Measurements from ENCODE around the gene PARP12.

The PARP12 gene

DNA sequence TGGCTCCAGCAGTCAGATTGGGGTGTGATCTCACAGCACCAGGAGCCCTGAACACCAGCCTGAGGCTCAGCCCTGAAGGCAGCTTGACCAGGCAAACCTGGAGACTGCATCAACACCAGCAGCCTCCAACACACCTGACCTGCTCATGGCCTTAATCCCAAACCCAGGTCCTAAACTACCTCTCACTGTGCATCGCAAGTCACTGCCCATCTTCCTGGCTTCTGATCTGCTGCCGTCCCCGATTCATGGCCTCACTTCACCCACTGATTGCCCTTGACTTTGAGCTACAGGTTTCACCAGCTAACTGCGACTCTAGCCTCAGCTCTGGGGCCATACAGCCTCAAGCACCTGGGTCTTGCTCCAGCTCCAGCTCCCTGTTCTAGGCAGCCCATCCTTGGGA is 49.1 kb downstream of the PARP12 start:
- H3K36me3 ChIP-seq (ENCODE audit: control insufficient read depth in 2 of 2, insufficient read depth in 1 of 2, low read length in 2 of 2): no peaks in the 10 kb centered on the region
- CTCF ChIA-PET: interaction anchor here (0.9 to 1.4 kb wide), 2 partner anchors 12 to 65 kb away, joined by 3 read pairs; no protein-coding TSS in a partner anchor
- TF ChIP-seq GLI4 (tag by site-specific recombination; IDR thresholded peaks at IDR 0.05) (no peak), ZNF19 (tag by site-specific recombination; IDR thresholded peaks at IDR 0.05; ENCODE audit: low read depth) (no peak), ZNF610 (tag by site-specific recombination; IDR thresholded peaks at IDR 0.05; ENCODE audit: borderline replicate concordance) (no peak), ZNF157 (tag by site-specific recombination; IDR thresholded peaks at IDR 0.05) (no peak), ZNF146 (tag by site-specific recombination; IDR thresholded peaks at IDR 0.05) (no peak), ZNF843 (tag by site-specific recombination; IDR thresholded peaks at IDR 0.05) (no peak), ZNF433 (tag by site-specific recombination; IDR thresholded peaks at IDR 0.05; ENCODE audit: low read depth) (no peak), ZNF404 (tag by site-specific recombination; IDR thresholded peaks at IDR 0.05) (no peak), ZIC2 (tag by site-specific recombination; IDR thresholded peaks at IDR 0.05) (no peak), YY2 (tag by site-specific recombination; IDR thresholded peaks at IDR 0.05) (no peak), GFI1B (tag by site-specific recombination; IDR thresholded peaks at IDR 0.05) (no peak), ZNF837 (tag by site-specific recombination; IDR thresholded peaks at IDR 0.05) (no peak)
- TF ChIP-seq, protein P1, sequence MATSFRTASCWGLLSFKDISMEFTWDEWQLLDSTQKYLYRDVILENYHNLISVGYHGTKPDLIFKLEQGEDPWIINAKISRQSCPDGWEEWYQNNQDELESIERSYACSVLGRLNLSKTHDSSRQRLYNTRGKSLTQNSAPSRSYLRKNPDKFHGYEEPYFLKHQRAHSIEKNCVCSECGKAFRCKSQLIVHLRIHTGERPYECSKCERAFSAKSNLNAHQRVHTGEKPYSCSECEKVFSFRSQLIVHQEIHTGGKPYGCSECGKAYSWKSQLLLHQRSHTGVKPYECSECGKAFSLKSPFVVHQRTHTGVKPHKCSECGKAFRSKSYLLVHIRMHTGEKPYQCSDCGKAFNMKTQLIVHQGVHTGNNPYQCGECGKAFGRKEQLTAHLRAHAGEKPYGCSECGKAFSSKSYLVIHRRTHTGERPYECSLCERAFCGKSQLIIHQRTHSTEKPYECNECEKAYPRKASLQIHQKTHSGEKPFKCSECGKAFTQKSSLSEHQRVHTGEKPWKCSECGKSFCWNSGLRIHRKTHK (tag by site-specific recombination; IDR thresholded peaks at IDR 0.05): no peak
- TF ChIP-seq, protein P2, sequence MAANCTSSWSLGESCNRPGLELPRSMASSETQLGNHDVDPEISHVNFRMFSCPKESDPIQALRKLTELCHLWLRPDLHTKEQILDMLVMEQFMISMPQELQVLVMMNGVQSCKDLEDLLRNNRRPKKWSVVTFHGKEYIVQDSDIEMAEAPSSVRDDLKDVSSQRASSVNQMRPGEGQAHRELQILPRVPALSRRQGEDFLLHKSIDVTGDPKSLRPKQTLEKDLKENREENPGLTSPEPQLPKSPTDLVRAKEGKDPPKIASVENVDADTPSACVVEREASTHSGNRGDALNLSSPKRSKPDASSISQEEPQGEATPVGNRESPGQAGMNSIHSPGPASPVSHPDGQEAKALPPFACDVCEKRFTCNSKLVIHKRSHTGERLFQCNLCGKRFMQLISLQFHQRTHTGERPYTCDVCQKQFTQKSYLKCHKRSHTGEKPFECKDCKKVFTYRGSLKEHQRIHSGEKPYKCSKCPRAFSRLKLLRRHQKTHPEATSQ (tag by site-specific recombination; IDR thresholded peaks at IDR 0.05): no peak
- no peaks in the 10 kb centered on the region for H3K9me3 ChIP-seq (ENCODE audit: control insufficient read depth, insufficient read depth, low read depth, low read length)
- H3K4me3 ChIP-seq (ENCODE audit: low read depth, low read length): no peak overlapping the region
- no peak overlapping the region for H3K27ac ChIP-seq (ENCODE audit: extremely low read depth, low read depth, low read length)
- H3K4me1 ChIP-seq (ENCODE audit: control insufficient read depth, insufficient read depth, low read length): no peaks in the 10 kb centered on the region
- POLR2A ChIA-PET: no interaction called here

DNA sequence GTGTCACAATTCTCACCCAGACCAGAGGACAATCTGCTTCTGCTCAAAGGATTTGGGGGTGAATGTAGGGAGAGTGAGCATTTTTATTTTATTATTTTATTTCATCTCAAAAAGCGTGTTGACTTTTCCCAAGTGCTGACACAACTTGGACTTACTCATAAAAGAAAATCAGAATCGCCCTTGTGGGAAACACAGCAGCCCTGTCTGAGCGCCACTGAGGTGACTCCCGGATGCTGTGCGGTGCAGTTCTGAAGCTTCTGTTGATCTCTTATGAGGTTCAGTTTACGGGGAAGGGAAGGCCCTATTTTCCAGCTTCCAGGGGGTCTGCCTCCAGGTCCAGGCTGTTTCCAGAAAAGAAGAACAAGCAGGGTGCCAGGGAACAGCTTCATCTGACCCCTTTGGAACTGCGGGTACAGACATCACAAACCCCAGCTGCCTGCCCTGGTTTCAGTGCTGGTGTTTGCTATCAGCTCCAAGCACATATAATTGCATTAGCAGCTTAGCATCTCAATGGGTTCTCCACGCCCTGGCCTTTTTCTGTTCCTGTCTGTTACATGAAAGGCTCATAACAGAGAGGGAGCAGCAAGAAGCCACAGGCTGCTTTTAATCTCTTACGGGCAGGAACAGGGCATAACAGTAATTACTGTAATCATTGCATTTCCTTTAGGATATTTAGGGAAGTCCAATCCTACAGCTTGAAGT is 52.4 kb downstream of the PARP12 start:
- Histone ChIP-seq H3K9me3 (ENCODE audit: control insufficient read depth, insufficient read depth, low read depth, low read length) (no peaks in the 10 kb centered on the region), H3K27ac (ENCODE audit: extremely low read depth, low read depth, low read length) (no peak overlapping the region), H3K4me3 (ENCODE audit: low read depth, low read length) (no peak overlapping the region), H3K36me3 (ENCODE audit: control insufficient read depth in 2 of 2, insufficient read depth in 1 of 2, low read length in 2 of 2) (no peaks in the 10 kb centered on the region), H3K4me1 (ENCODE audit: control insufficient read depth, insufficient read depth, low read length) (no peaks in the 10 kb centered on the region)
- POLR2A ChIA-PET: no interaction called here
- CTCF ChIA-PET: interaction anchor here (0.7 to 0.9 kb wide), 3 partner anchors 94 to 342 kb away, joined by 3 to 5 read pairs (median 4); no protein-coding TSS in a partner anchor
- TF ChIP-seq, protein P3, sequence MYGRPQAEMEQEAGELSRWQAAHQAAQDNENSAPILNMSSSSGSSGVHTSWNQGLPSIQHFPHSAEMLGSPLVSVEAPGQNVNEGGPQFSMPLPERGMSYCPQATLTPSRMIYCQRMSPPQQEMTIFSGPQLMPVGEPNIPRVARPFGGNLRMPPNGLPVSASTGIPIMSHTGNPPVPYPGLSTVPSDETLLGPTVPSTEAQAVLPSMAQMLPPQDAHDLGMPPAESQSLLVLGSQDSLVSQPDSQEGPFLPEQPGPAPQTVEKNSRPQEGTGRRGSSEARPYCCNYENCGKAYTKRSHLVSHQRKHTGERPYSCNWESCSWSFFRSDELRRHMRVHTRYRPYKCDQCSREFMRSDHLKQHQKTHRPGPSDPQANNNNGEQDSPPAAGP (tag by site-specific recombination; IDR thresholded peaks at IDR 0.05): no peak
- TF ChIP-seq ZNF24 (tag by site-specific recombination; IDR thresholded peaks at IDR 0.05) (no peak), ZNF133 (tag by site-specific recombination; IDR thresholded peaks at IDR 0.05) (no peak), FEZF1 (tag by site-specific recombination; IDR thresholded peaks at IDR 0.05) (no peak), ZFP41 (tag by site-specific recombination; IDR thresholded peaks at IDR 0.05; ENCODE audit: borderline replicate concordance) (no peak), ZNF777 (tag by site-specific recombination; IDR thresholded peaks at IDR 0.05; ENCODE audit: borderline replicate concordance) (no peak), ZNF48 (tag by site-specific recombination; IDR thresholded peaks at IDR 0.05) (no peak), MYNN (tag by site-specific recombination; IDR thresholded peaks at IDR 0.05; ENCODE audit: borderline replicate concordance) (no peak)
- TF ChIP-seq, protein P4, sequence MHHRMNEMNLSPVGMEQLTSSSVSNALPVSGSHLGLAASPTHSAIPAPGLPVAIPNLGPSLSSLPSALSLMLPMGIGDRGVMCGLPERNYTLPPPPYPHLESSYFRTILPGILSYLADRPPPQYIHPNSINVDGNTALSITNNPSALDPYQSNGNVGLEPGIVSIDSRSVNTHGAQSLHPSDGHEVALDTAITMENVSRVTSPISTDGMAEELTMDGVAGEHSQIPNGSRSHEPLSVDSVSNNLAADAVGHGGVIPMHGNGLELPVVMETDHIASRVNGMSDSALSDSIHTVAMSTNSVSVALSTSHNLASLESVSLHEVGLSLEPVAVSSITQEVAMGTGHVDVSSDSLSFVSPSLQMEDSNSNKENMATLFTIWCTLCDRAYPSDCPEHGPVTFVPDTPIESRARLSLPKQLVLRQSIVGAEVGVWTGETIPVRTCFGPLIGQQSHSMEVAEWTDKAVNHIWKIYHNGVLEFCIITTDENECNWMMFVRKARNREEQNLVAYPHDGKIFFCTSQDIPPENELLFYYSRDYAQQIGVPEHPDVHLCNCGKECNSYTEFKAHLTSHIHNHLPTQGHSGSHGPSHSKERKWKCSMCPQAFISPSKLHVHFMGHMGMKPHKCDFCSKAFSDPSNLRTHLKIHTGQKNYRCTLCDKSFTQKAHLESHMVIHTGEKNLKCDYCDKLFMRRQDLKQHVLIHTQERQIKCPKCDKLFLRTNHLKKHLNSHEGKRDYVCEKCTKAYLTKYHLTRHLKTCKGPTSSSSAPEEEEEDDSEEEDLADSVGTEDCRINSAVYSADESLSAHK (tag by site-specific recombination; IDR thresholded peaks at IDR 0.05): no peak

Measured in HEK293 (cell line).